IPS-NIHi7 (cell line): Measurements from ENCODE around the gene SNAP47.

Source experiments
- DNase-seq: peaks from one replicate; pipeline ENCODE4 v3.0.0; 2012; ENCODE audit warnings: mixed read lengths; ENCODE audit errors: extremely low spot score

The SNAP47 gene

DNA sequence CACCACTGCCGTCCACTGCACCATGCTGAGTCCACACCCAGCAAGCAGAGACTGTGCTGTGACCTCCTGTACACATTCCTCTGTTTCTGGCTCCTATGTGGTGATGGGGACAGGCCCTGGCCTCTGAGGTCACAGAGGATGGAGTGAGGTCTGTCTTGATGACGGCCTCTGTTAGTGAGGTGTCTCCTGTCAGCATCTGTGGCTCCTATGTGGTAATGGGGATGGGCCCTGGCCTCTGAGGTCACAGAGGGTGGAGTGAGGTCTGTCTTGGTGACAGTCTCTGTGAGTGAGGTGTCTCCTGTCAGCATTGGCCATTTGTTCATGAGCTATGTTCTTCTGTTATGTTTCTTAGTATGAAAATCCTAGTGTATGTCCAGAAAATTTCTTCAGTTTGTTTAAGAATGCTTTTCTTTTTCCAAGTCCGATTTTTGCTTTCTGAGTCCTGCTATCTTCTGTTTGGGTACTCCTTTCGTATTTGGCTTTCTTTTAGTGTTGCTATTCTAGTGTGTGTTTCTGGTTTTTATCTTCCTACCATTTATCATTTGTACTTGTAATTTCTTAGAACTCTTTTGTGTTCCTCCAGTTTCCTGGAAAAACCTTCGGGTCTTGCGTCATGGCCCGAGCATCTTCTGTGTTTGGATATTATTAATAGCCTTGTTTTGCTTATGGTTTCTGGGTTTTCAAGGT is 13.4 kb downstream of the SNAP47 start:
- DNase-seq = no peak

DNA sequence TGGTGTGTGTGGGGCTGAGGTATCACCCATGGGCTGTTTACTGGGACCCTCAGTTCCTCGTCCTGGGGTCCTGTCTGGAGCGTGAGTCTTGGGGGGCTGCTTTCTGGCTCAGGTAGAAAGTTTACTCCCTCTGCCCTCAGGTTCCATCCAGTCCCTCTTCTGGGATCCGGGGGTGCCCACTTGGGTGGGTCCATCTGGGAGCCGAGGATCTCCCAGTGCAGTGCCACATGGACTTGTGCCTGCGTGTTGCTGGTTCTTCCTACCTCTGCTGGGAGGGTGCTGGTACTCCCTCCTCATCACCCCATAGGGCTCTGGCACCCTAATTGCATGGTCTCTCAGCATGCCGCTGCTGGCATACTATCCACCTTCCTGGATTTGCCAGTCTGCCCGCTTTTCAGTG is 14.0 kb downstream of the SNAP47 start:
- no peak for DNase-seq

DNA sequence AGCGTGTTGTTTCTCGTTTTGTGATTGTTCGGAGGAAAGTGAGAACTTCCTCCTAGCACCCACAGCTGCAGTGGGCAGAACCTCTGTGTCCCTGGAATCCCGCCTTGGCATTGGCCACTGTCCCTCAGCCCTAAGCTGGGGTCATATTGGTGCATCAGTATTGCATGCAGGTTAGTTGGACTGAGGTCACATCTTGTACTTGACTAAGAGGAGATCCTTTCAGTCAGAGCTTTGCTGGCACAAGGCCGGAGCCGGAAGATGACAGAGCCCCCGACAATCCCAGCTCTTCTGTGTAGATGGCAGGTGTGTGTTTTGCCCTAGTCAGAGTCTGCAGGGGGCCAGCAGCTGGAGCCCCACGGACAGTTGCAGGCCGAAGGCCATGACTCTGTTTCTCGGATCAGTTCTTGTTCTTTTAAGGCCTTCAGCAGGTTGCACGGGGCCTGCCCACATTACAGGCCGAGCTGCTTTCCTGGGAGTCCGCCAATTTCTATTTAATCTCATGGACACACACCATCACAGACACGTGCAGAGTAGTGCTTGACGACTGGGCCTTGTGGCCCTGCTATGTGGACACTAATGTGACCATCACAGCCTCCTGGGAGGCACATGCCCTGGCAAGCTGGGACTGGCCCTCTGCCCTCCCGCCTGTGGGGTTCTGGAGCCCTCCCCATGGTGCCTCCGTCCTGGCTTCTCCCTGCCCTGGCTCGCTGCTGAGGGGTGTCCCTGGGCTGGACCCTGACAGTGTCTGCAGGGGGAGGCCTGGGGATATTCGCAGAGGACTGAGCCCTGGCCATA is 14.9 kb downstream of the SNAP47 start:
- no peak for DNase-seq

DNA sequence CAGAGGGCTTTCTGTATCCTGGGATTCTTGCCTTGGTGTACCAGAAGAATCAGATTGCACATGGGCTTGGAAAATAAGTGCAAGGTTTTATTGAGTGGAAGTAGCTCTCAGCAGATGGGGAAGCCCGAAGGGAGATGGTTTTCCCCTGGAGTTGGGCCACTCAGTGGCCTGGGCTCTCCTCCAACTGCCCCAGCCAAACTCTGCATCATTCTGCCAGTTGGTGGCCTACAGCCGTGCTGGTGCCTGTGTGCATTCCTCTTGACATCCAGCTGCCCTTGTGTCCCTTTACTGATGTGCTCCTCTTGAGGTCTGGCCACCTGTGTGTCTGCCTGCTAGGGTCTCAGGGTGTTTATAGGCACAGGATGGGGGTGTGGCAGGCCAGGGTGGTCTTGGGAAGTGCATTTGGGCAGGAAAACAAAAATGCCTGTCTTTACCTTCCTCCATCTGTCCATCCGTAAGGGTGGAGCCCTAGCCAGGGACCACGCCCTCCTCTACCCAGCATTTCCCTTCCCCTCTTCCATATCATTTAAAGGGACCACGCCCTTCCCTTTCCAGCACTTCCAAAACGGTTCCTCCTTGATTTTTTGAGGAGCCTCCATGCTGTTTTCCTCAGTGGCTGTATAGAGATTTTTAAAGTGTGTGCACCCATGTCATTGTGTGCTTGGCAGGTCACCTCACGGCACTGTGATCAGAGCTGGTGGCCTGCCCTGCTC is 18.9 kb downstream of the SNAP47 start:
- no peak for DNase-seq

DNA sequence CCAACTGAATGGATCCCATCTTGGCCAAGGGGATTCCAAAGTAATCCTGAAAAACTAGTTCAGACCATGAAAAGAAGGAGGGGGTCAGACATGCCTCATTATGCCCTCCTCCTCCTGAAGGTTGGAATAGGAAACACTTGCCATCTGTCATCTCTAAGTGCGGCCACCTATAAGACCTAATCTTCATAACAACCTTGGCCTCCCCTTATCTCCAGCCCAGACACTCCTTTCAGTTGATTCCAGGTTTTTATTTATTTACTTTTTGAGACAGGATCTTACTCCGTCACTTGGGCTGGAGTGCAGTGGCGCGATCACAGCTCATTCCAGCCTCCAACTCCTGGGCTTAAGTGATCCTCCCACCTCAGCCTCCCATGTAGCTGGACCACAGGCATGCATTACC is 19.7 kb downstream of the SNAP47 start:
- no peak for DNase-seq

DNA sequence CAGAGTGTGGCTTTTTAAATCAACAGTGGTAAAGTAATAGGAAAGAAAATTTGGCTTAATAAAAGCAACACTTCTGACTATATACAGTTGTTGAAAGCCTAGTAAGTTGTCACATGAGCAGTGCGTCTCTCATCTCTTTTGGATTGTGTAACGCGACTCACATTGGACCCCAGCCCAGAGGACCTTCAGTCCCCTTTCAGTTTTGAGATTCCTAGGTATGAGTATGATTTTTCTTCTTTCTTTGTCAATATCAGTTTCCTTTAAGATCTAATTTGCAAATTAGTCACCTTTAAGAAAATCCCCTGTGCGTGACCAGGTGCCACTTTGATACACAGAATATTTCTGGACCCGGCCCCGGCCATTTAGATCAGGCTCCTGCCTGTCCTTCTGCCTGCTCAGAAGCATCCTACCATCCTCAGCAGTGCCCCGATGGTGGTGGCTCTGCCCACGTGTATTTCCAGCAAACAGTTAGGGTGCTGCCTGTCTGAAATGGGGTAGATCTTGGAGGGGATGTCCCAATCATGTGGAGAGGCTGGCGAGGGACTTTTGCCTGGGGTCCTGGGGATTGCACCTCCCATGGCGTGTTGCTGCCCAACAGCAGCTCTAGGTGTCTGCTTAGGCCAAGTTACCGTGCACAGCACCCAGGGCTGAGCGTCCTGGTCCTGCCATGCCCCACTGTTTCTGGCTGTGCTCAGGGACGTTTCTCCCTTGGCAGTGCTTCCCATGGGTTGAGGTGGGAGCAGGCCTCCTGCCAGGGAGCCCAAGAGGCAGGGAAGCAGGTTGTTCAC is 21.1 kb downstream of the SNAP47 start:
- DNase-seq = no peak

DNA sequence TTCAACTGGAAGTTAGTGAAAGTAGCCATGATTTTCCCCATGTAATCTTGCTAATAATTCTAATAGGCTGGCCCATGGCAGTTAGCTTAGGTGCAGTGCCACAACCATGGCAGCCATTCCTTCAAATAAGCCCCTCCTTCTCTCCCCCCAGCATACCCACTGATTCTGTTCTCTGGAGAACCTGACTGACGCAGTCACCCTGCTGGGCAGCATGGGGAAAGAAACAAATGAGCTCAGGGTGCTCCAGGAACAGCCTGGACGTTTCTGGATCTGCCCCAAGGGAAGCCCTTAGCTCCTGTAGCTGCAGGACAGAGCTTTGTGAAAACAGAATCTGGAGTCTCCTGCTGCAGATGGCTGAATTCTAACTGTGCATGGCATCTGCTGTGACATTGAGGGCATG is 22.5 kb downstream of the SNAP47 start:
- DNase-seq = no peak

DNA sequence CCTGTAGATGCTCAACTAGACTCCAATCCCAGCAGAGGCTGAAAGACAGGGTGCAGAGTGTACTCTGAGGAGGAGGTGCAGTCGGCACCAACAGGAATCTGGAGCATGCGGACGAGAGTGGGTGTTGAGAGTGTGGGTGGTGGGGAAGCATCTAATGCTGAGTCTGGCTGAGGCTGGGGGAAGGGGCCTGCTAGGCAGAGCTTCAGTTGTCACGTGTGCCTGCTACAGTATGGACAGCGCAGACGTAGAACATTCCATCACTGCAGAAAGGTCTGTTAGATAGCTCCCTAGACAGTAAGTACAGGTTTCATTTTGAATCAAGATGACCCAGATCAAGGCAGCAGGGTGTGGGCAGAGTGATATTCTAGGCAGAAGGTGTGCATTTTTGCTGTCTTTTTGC is 23.1 kb downstream of the SNAP47 start:
- no peak for DNase-seq

DNA sequence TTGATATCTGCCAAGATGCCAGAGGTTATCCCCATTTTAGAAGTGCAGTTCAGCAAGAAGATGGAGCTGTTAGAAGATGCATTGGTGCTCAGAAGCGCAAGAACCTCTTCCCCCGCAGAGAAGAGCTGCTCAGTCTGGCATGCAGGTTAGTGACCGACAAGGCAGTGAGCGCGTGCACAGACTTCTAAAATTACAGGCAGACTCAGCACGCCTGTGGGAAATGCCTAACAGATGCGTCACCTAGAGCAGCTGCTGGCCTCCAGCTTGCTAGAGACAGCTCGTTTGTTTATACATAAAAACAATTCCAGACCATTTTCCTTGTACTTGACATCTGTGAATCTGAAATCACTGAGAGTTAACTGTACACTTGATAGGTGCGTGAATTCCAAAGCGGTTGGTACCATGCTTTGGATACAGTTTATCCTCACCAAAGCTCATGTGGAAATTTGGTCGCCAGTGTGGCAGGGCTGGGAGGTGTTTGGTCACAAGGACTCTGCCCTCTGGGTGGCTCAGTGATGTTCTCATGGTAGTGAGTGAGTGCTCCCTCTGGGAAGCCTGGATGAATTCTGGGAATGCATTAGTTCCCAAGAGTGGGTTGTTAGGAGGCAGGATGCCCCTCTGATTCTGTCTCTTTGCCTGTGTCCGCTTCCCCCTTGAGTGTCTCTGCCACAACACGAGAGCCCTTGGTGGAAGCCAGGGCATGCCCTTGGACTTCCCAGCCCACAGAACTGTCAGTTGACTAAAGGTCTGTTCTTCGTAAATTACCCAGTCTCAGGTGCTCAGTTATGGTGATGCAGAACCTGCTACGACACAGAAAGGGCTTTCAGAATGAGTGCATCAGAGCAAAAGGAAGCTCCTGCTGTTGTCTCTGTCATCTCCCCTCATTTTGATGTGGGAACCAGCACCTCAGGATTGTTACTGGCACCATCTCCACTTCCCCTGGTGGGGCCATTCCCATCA is 24.4 kb downstream of the SNAP47 start:
- no peak for DNase-seq

DNA sequence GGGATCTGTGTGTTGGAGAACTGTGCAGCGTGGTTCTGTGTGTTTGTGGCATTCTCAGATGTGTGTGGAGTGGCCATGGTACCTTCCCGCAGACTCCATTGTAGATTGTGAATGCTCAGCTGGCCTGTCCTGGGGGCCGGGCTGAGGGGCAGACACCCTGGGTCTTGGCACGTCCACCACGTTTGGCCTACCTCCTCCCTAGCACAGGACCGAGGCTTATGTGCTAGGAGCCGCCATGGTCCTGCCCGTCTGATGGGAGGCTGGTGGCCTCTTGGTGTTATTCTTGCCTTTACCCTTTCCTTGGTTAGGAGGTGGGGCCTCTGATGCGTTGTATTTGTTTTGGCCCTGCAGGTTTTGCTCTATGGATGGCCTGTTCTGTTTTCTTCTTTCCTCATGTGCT is 25.1 kb downstream of the SNAP47 start:
- no peak for DNase-seq

DNA sequence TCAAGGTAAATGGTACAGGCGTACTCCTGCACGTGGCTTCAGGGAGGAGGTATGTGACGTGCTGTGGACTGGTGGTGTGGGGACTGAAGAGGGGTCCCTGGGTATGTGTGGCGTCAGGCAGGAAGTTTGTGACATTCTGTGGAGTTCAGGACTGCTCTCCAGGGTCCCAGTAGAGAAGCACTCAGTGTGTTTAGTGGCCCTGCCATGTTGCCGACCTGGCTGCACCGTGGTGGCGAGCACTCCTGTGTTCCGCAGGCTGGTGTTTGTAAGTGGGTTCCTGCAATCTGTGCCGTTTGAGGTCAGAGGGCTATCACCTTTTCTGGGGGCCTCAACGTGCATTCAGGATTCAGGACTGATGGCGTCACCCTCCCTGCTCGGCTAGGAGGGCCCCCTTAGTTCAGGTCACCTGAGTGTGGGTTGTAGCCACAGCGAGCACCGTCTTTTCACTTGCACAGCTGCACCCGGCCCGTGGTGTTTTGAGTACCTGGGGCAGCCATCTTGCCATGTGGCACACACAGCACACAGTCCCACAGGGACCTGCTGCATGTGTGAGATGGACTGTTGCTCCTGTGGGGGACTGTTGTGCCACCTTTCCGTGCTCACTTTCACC is 26.5 kb downstream of the SNAP47 start:
- no peak for DNase-seq

DNA sequence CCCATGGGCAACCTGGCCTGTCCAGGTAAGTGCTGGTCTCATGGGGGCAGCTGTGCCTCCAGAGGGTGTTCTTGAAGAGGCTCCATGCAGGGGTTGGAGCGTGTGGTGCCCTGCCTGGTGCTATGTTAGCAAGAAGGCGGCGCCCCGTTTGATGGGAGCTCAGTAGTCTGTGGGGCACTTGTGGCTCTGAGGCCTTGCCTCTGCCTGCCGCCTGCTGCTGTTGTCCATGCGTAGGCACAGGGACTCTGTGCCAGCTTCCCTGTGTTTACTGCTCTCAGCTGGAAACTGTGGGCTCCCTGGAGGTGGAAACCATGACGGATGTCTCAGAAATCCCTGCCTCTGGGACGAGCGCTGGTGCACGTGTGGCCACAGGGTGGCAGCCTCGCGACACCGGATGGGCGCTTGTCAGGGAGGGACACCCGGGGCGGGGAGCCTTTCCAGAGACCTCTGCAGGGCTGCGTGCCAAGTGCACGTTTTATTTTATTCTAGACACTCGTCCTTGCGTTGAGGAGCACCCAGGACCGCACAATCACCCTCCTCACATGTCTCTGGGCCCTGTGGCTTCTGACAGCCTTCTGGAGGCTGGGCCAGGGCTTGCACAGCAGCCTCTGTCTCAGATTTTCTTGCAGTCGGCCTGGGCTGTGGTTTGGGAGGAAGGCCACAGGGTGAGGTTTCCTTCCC is 27.1 kb downstream of the SNAP47 start:
- DNase-seq = peak; percentile 99

DNA sequence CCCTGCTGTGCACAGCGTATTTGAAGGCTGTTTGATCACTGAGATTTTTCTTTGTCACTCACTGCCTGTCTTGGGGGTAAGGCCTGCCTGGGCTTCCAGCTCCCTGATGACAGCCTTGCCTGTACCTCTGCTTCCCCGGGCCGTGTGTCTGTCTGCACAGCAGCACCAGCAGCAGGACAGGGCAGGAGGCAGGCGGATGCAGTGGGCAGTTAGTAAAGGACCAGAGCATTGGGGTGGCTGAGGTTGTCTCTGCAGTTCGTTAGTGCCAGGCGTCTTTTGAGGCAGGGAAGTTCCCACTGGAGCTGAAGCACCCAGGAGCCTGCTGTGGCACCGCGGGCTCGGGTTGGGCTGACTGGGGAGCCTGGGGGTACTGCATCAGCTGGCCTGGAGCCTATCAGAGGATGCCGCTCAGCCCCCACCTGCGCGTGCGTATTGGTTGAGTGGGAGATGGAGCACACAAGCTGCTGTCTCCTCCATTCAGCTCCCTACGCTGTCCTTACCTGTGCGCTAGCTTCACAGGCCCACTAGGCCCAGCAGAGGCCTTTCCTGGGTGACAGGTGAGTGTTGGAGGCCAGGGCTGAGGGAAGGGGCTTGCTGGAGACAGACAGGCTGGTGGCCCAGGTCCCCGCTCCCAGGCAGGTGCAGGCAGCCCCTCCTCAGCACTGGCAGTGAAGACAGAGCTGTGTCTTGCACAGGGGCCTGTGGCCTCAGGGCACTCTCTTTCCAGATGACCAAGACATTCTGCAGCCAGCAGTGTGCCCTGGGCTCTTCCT is 28.2 kb downstream of the SNAP47 start:
- DNase-seq = no peak

DNA sequence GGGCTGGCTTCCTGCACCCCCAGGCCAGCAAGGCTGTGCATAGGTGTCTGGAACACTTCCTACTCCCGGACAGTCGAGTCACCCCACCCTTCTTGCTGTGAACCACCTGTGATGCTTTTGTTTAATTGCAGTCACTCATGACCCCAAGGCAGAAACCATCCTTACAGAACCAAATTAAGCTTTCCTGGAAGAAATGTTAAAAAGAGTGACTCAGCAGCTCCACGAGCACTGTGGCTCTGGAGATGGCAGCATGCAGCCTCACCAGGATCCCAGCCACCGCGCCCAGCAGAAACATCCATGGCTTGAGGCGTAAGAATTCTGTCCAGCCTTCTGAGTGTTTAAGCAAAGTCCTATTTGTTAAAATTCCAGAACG is 28.8 kb downstream of the SNAP47 start:
- DNase-seq = no peak

DNA sequence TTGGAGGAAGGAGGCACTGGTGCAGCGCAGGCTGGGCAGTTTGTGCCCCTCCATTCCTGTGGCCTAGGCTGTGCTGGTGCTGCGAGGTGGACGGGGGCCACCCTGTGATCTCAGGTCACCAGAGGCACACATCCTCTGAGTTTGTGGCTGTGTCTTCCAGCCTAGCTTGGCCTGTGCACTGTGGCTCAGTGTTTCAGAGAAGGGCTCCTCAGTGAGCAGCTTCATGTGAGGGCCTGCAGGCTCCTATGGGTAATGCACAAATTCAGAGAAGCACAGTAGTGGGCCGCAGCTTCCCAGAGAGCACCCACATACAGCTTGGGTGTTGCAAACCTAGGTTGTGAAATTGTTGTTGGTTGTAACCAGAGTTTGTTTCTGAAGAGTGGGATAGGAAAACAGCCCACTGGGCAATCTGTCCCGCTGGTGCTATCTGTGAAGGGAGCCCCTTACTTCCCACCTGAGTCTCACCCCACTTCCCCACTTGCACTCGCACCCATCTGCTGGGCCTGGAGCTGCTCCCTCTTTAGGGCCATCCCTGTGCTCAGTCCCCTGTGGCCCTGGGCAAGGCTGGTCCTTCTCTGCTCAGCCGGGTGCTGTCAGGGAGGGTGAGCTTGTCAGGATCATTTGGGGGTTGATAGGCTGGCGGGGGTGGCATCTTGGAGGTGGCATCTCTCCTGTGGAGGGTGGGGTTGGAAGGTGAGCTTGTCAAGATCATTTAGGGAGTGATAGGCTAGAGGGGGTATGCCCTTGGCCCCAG is 30.2 kb downstream of the SNAP47 start:
- no peak for DNase-seq

DNA sequence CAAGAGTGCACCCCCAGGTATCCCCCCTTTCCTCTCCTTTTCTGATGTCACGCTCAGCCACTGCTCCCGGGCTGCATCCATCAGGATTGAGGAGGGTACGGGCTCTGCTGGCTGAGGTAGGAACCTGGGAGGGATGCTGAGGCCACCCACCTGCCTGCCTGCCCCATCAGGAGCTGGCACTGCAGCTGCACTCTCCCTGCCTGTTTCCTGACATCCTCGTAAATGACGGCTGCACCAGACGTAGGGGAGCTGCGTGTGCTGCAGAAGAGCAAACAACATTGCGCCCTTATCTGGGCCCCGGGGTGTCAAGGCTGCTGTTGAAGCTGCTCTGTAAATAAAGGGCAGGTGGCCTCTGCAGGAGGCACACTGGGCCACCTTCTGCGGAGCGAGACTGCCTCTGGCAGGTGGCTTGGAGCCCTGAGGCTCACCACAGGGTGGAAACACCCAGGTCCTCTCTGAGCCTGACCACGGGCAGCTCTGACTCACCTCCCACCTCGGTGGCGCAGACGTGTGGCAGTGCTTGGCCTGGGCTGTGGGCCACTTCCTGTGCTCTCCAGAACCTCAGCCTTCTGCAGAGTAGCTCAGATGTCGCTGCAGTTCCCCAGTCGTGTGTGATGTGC is 30.9 kb downstream of the SNAP47 start:
- DNase-seq = no peak

DNA sequence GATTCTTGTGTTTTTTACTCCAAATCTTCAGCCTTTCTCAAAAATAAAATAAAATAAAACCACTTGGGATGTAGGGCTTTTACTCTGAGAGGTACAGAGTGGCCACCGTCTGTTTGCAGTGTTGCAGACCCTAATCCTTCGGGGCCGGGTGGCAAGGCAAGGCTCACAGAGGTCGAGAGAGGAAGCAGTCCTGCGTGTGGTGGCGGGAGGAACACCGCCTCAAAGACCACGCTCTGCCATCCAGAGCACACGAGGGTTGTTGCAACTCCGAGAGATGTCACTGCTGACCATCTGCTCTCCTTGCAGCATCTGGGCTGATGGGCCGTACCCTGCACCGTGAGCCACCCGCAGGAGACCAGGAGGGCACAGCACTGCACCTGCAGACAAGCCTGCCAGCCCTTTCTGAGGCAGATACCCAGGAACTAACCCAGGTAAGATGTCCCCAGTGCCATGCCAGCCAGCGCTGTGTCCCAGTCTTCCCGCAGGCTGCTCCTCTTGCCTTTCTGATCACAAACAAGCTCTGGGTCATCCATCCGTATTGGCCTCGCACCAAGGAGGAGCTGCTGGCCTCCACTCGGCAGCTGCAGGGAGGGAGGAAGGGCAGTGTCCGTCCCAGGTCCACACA is 31.5 kb downstream of the SNAP47 start:
- no peak for DNase-seq
